ENCODE results near the gene PIK3CB. TPM values are rescaled to one million over a fixed set of nuclear protein-coding genes. Genes with fewer than 3 reads are reported as not detected.

PIK3CB gene
- total RNA-seq, 1 donor from 2014 or later = 16.7 TPM

DNA sequence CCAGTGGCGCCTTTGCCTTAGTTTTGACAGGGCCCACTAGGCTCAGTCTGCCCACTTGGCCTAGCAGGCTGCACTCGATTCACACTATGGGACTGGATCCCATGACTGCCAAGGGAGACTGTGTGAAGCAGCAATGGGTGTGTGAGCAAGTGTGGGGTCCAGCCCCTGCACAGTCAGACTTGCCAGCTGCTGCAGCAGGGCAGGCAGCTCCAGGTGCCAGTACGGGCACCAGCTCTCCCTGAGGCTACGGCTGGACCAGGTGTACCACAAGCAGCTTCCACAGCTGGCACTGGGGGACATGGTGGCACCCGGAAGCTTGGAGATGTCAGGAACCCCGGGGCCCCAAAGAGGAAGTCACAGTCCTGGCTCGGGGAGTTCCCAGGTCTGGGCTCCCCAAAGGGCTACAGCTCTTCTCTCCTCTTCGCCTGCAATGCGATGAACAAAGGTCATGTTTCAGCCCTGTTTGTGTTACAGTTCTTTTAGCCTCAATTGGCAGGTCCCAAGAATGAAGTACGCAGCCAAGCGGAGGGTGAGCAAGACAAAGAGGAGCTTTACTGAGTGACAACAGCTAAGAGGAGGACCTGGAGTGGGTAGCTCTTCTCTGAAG, 67.1 kb downstream of the PIK3CB start:
- Mint-ChIP-seq H3K9me3 (ENCODE audit: unreplicated experiment) (no peaks in the 10 kb centered on the region), H3K36me3 (ENCODE audit: unreplicated experiment) (no peaks in the 10 kb centered on the region), H3K27me3 (ENCODE audit: unreplicated experiment) (no peaks in the 10 kb centered on the region), H3K4me1 (ENCODE audit: unreplicated experiment) (peaks cover 9% of the 10 kb centered on the region), H3K4me3 (ENCODE audit: unreplicated experiment) (no peak overlapping the region), H3K27ac (ENCODE audit: unreplicated experiment) (no peak overlapping the region)
- TF ChIP-seq, protein P1, sequence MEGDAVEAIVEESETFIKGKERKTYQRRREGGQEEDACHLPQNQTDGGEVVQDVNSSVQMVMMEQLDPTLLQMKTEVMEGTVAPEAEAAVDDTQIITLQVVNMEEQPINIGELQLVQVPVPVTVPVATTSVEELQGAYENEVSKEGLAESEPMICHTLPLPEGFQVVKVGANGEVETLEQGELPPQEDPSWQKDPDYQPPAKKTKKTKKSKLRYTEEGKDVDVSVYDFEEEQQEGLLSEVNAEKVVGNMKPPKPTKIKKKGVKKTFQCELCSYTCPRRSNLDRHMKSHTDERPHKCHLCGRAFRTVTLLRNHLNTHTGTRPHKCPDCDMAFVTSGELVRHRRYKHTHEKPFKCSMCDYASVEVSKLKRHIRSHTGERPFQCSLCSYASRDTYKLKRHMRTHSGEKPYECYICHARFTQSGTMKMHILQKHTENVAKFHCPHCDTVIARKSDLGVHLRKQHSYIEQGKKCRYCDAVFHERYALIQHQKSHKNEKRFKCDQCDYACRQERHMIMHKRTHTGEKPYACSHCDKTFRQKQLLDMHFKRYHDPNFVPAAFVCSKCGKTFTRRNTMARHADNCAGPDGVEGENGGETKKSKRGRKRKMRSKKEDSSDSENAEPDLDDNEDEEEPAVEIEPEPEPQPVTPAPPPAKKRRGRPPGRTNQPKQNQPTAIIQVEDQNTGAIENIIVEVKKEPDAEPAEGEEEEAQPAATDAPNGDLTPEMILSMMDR (IDR thresholded peaks at IDR 0.05) = no peak
- DNase-seq (ENCODE audit: extremely low spot score, unreplicated experiment) = no peak

DNA sequence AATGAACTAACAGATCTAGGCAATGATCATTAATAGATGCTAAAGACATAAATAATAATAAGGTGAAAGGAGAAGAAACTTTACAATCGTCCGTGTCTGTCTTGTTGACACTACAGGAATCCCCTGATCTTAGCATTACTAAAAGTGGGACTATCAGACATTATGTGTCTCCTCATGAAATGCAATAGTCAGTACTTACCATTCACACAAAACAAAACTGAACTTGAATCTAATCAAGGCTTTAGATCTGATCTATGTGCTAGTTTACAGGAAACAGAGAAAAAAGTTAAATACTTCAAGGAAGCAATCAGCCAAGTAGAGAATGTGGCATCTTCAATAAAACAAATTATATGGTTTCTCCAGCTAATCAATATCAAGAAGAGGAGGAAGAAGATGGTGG, 73.7 kb downstream of the PIK3CB start:
- TF ChIP-seq, protein P1 (IDR thresholded peaks at IDR 0.05) = no peak
- no peak for DNase-seq (ENCODE audit: extremely low spot score, unreplicated experiment)
- Mint-ChIP-seq H3K4me1 (ENCODE audit: unreplicated experiment) (peaks cover 2% of the 10 kb centered on the region), H3K36me3 (ENCODE audit: unreplicated experiment) (peaks cover 3% of the 10 kb centered on the region), H3K9me3 (ENCODE audit: unreplicated experiment) (no peaks in the 10 kb centered on the region), H3K27ac (ENCODE audit: unreplicated experiment) (no peak overlapping the region), H3K4me3 (ENCODE audit: unreplicated experiment) (no peak overlapping the region), H3K27me3 (ENCODE audit: unreplicated experiment) (no peaks in the 10 kb centered on the region)

DNA sequence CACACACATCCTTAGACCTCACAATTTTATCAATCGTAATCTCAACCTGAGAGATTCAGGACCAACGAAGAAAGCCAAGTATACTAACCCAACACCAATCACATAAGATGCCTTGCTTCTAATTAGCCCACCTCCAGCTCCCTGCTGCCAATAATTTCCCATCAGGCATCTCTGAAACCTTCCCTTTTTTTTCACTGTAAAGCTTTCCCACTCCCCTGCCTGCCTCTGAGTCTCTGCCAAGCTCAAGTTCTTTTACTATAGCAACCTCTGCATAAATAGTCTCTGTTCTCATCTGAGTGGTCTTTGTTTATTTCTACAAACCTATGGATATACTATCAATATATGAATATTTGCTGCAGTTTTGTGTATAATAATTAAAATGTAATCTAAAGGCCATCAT, 86.5 kb downstream of the PIK3CB start:
- Mint-ChIP-seq H3K27me3 (ENCODE audit: unreplicated experiment) (no peaks in the 10 kb centered on the region), H3K36me3 (ENCODE audit: unreplicated experiment) (peaks cover 3% of the 10 kb centered on the region), H3K4me3 (ENCODE audit: unreplicated experiment) (no peak overlapping the region), H3K27ac (ENCODE audit: unreplicated experiment) (no peak overlapping the region), H3K4me1 (ENCODE audit: unreplicated experiment) (peaks cover 4% of the 10 kb centered on the region), H3K9me3 (ENCODE audit: unreplicated experiment) (peaks cover 3% of the 10 kb centered on the region)
- DNase-seq (ENCODE audit: extremely low spot score, unreplicated experiment) = no peak
- TF ChIP-seq, protein P1 (IDR thresholded peaks at IDR 0.05) = no peak

DNA sequence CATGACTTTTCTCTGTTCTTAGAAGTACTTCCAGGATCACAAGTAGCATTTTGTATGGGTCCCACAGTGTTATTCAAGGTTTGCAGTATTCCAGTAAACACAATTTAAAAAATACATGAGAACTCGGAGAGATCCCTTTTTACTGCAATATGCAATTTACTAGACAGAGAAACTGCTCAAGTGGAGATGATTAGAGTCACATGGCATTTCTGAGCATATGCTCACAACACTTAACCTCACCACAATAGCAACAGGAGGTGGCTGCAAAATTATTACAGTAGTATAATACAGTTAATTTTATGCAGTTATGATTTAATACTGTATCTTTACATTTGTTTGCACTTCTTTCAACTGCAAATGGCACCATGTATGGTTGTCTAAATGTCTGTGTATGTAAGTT, 87.5 kb downstream of the PIK3CB start:
- no peak overlapping the region for H3K4me3 Mint-ChIP-seq (ENCODE audit: unreplicated experiment)
- DNase-seq (ENCODE audit: extremely low spot score, unreplicated experiment) = no peak
- peaks cover 6% of the 10 kb centered on the region for H3K36me3 Mint-ChIP-seq (ENCODE audit: unreplicated experiment)

DNA sequence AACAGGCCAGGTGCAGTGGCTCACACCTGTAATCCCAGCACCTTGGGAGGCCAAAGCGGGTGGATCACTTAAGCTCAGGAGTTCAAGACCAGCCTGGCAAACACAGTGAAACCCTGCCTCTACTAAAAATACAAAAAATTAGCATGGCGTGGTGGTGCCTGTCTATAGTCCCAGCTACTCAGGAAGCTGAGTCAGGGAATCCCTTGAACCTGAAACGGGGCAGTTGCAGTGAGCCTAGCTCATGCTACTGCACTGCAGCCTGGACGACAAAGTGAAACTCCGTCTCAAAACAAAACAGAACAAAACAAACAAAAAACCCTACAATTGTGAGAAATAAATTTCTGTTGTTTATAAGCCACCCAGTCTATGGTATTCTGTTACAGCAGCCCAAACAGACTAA, 94.7 kb downstream of the PIK3CB start:
- DNase-seq (ENCODE audit: extremely low spot score, unreplicated experiment) = no peak
- Mint-ChIP-seq H3K9me3 (ENCODE audit: unreplicated experiment) (no peaks in the 10 kb centered on the region), H3K36me3 (ENCODE audit: unreplicated experiment) (peaks cover 14% of the 10 kb centered on the region), H3K4me3 (ENCODE audit: unreplicated experiment) (no peak overlapping the region), H3K27me3 (ENCODE audit: unreplicated experiment) (no peaks in the 10 kb centered on the region), H3K27ac (ENCODE audit: unreplicated experiment) (no peak overlapping the region), H3K4me1 (ENCODE audit: unreplicated experiment) (no peaks in the 10 kb centered on the region)
- TF ChIP-seq, protein P1 (IDR thresholded peaks at IDR 0.05) = no peak

More for the DNA sequence above, 87.5 kb downstream of the PIK3CB start:
- no peak overlapping the region for H3K27ac Mint-ChIP-seq (ENCODE audit: unreplicated experiment)
- TF ChIP-seq, protein P1 (IDR thresholded peaks at IDR 0.05) = no peak
- no peaks in the 10 kb centered on the region for H3K4me1 Mint-ChIP-seq (ENCODE audit: unreplicated experiment)
- H3K9me3 Mint-ChIP-seq (ENCODE audit: unreplicated experiment) = peaks cover 3% of the 10 kb centered on the region
- H3K27me3 Mint-ChIP-seq (ENCODE audit: unreplicated experiment) = no peaks in the 10 kb centered on the region
